SIG-M5 treated with dmso at 0.1 percent for 504 hours (cell line): ENCODE measurements around the gene PAX6.

Source experiments
- DNase-seq: peaks from one replicate; lab custom pipeline; 2025; ENCODE audit not compliant: unreplicated experiment; lab: John Stamatoyannopoulos, UW

The PAX6 gene

GRCh38 chr11:31798554-31799434 lies 12.3 kb downstream of the PAX6 start:
- peak; percentile 22 for DNase-seq

- no peak for DNase-seq
Observed at GRCh38 chr11:31798057-31798553, 13.0 kb downstream of the PAX6 start.

GRCh38 chr11:31797190-31798056 lies 13.7 kb downstream of the PAX6 start:
- no peak for DNase-seq

- no peak for DNase-seq
Observed at GRCh38 chr11:31796499-31797189, 14.5 kb downstream of the PAX6 start.

GRCh38 chr11:31795706-31796498 lies 15.2 kb downstream of the PAX6 start:
- DNase-seq, result no peak

- DNase-seq, result no peak
Observed at GRCh38 chr11:31794548-31794947, 16.6 kb downstream of the PAX6 start.

GRCh38 chr11:31793264-31793663 lies 17.9 kb downstream of the PAX6 start:
- no peak for DNase-seq

- DNase-seq, result no peak
Observed at GRCh38 chr11:31792456-31792855, 18.7 kb downstream of the PAX6 start.

- no peak for DNase-seq
Observed at GRCh38 chr11:31792036-31792435, 19.1 kb downstream of the PAX6 start.

- no peak for DNase-seq
Observed at GRCh38 chr11:31790649-31791048, 20.5 kb downstream of the PAX6 start.

- no peak for DNase-seq
Observed at GRCh38 chr11:31788085-31788484, 23.0 kb downstream of the PAX6 start.

- DNase-seq, result no peak
Observed at GRCh38 chr11:31786996-31787685, 24.0 kb downstream of the PAX6 start.

- no peak for DNase-seq
Observed at GRCh38 chr11:31784611-31785010, 26.5 kb downstream of the PAX6 start.

GRCh38 chr11:31783252-31783651 lies 27.9 kb downstream of the PAX6 start:
- DNase-seq, result no peak

- DNase-seq, result no peak
Observed at GRCh38 chr11:31782257-31782656, 28.9 kb downstream of the PAX6 start.

- DNase-seq, result no peak
Observed at GRCh38 chr11:31780480-31780971, 30.6 kb downstream of the PAX6 start.

- DNase-seq, result no peak
Observed at GRCh38 chr11:31780078-31780477, 31.0 kb downstream of the PAX6 start.

- no peak for DNase-seq
Observed at GRCh38 chr11:31779374-31779791, 31.7 kb downstream of the PAX6 start.

- no peak for DNase-seq
Observed at GRCh38 chr11:31772412-31772811, 38.7 kb downstream of the PAX6 start.
